ENCODE data around the gene CD300LF.

Gene CD300LF

GRCh38 chr17:74729368-74729767 is 16.6 kb upstream of the CD300LF start:
- DNase-seq, result no peak

GRCh38 chr17:74728702-74729075 is 16.0 kb upstream of the CD300LF start:
- DNase-seq, result no peak

GRCh38 chr17:74728033-74728701 is 15.4 kb upstream of the CD300LF start:
- no peak for DNase-seq

GRCh38 chr17:74725111-74725510 is 12.4 kb upstream of the CD300LF start:
- DNase-seq, result no peak

GRCh38 chr17:74723891-74724290 is 11.2 kb upstream of the CD300LF start:
- no peak for DNase-seq

GRCh38 chr17:74722782-74723181 is 10.1 kb upstream of the CD300LF start:
- no peak for DNase-seq

GRCh38 chr17:74720506-74720905 is 7.8 kb upstream of the CD300LF start:
- no peak for DNase-seq

GRCh38 chr17:74715144-74715543 is 2.4 kb upstream of the CD300LF start:
- no peak for DNase-seq

GRCh38 chr17:74713171-74713755 is 540 bp upstream of the CD300LF start:
- no peak for DNase-seq

- no peak for DNase-seq
Measured at GRCh38 chr17:74712301-74712700, 422 bp downstream of the CD300LF start.

GRCh38 chr17:74711058-74711824 is 1.5 kb downstream of the CD300LF start:
- DNase-seq, result no peak

- DNase-seq, result no peak
Measured at GRCh38 chr17:74704544-74704943, 8.2 kb downstream of the CD300LF start.

GRCh38 chr17:74703311-74703710 is 9.4 kb downstream of the CD300LF start:
- no peak for DNase-seq

- no peak for DNase-seq
Measured at GRCh38 chr17:74702116-74702871, 10.4 kb downstream of the CD300LF start.

- DNase-seq, result no peak
Measured at GRCh38 chr17:74699236-74699635, 13.5 kb downstream of the CD300LF start.

GRCh38 chr17:74698069-74698468 is 14.7 kb downstream of the CD300LF start:
- DNase-seq, result no peak

- DNase-seq, result no peak
Measured at GRCh38 chr17:74697515-74697914, 15.2 kb downstream of the CD300LF start.

- no peak for DNase-seq
Measured at GRCh38 chr17:74695629-74696028, 17.1 kb downstream of the CD300LF start.

- no peak for DNase-seq
Measured at GRCh38 chr17:74694081-74694480, 18.6 kb downstream of the CD300LF start.

- no peak for DNase-seq
Measured at GRCh38 chr17:74691151-74691550, 21.6 kb downstream of the CD300LF start.

- no peak for DNase-seq
Measured at GRCh38 chr17:74690409-74690825, 22.3 kb downstream of the CD300LF start.

GRCh38 chr17:74687886-74688285 is 24.8 kb downstream of the CD300LF start:
- no peak for DNase-seq

- DNase-seq, result no peak
Measured at GRCh38 chr17:74686761-74687160, 26.0 kb downstream of the CD300LF start.
